Activated CD8-positive, alpha-beta memory T cell treated with anti-CD3 and anti-CD28 coated beads for 4 hours (primary cell): ENCODE results near the gene CACNA1C.
"Not testable (repeated sequence)": the region's sequence is repeated elsewhere in the genome, so short reads cannot be mapped to it uniquely, and the experiment has no call there.

Experiments used
- DNase-seq, 2 donors: peaks; one replicate each; pipeline ENCODE4 v3.0.0-alpha.2; 2020; ENCODE audit warnings: low read depth in 2 of 2

CACNA1C gene

GRCh38 chr12:2234091-2234490 is 181.3 kb downstream of the CACNA1C start:
- no peak for DNase-seq

- DNase-seq = no peak
These were observed 182.0 kb downstream of the CACNA1C start for GRCh38 chr12:2234646-2235350.

GRCh38 chr12:2236506-2237294 is 183.9 kb downstream of the CACNA1C start:
- no peak for DNase-seq

GRCh38 chr12:2238111-2238510 is 185.3 kb downstream of the CACNA1C start:
- no peak for DNase-seq

- DNase-seq = no peak
These were observed 186.6 kb downstream of the CACNA1C start for GRCh38 chr12:2239381-2239871.

GRCh38 chr12:2240390-2240789 is 187.6 kb downstream of the CACNA1C start:
- DNase-seq = no peak

GRCh38 chr12:2240984-2241383 is 188.2 kb downstream of the CACNA1C start:
- DNase-seq = no peak

GRCh38 chr12:2242216-2242615 is 189.4 kb downstream of the CACNA1C start:
- no peak for DNase-seq

- no peak for DNase-seq
These were observed 190.0 kb downstream of the CACNA1C start for GRCh38 chr12:2242816-2243215.

- DNase-seq = no peak
These were observed 190.5 kb downstream of the CACNA1C start for GRCh38 chr12:2243275-2243674.

- DNase-seq = no peak
These were observed 191.4 kb downstream of the CACNA1C start for GRCh38 chr12:2244013-2244861.

GRCh38 chr12:2246358-2246757 is 193.6 kb downstream of the CACNA1C start:
- DNase-seq = no peak

GRCh38 chr12:2247120-2247519 is 194.3 kb downstream of the CACNA1C start:
- no peak for DNase-seq

- DNase-seq = no peak
These were observed 194.8 kb downstream of the CACNA1C start for GRCh38 chr12:2247596-2247995.

GRCh38 chr12:2248087-2248900 is 195.5 kb downstream of the CACNA1C start:
- no peak for DNase-seq

GRCh38 chr12:2248901-2249381 is 196.2 kb downstream of the CACNA1C start:
- no peak for DNase-seq

- no peak for DNase-seq
These were observed 198.0 kb downstream of the CACNA1C start for GRCh38 chr12:2250797-2251196.

- no peak for DNase-seq
These were observed 198.9 kb downstream of the CACNA1C start for GRCh38 chr12:2251526-2252209.

GRCh38 chr12:2255311-2255710 is 202.5 kb downstream of the CACNA1C start:
- no peak for DNase-seq

- not testable (repeated sequence) for DNase-seq
These were observed 202.9 kb downstream of the CACNA1C start for GRCh38 chr12:2255731-2256130.
